ENCODE data around the gene KRT7.

Gene KRT7

GRCh38 chr12:52278575-52279421 lies 45.8 kb downstream of the KRT7 start:
- no peak overlapping the region for H3K27ac Mint-ChIP-seq
- peak; percentile 94 to 99 (median 97) for TF ChIP-seq CTCF (IDR thresholded peaks at IDR 0.05; ENCODE audit: unreplicated experiment in 3 of 3)
- peak overlapping the region; percentile 72 to 76 (median 75) for H3K4me3 Mint-ChIP-seq
- no peaks in the 10 kb centered on the region for H3K36me3 Mint-ChIP-seq (ENCODE audit: low read depth)
- H3K27me3 Mint-ChIP-seq (ENCODE audit: low read depth) = peaks cover 59% of the 10 kb centered on the region
- no peaks in the 10 kb centered on the region for H3K9me3 Mint-ChIP-seq
- H3K4me1 Mint-ChIP-seq = peaks cover 31% of the 10 kb centered on the region

- peaks cover 31% of the 10 kb centered on the region for H3K4me1 Mint-ChIP-seq
- peak overlapping the region; percentile 3 to 46 (median 34) for H3K27ac Mint-ChIP-seq
- H3K4me3 Mint-ChIP-seq = peak overlapping the region in 1 of 3 experiments; percentile 57
- H3K36me3 Mint-ChIP-seq (ENCODE audit: low read depth) = no peaks in the 10 kb centered on the region
- H3K27me3 Mint-ChIP-seq (ENCODE audit: low read depth) = peaks cover 53% of the 10 kb centered on the region
- TF ChIP-seq CTCF (IDR thresholded peaks at IDR 0.05; ENCODE audit: unreplicated experiment in 3 of 3) = no peak
- no peaks in the 10 kb centered on the region for H3K9me3 Mint-ChIP-seq
These were observed 46.6 kb downstream of the KRT7 start for GRCh38 chr12:52279422-52280318.

- no peak overlapping the region for H3K4me3 Mint-ChIP-seq
- H3K9me3 Mint-ChIP-seq = no peaks in the 10 kb centered on the region
- no peaks in the 10 kb centered on the region for H3K36me3 Mint-ChIP-seq (ENCODE audit: low read depth)
- peak overlapping the region in 1 of 3 experiments; percentile 24 for H3K27ac Mint-ChIP-seq
- peaks cover 31% of the 10 kb centered on the region for H3K4me1 Mint-ChIP-seq
- TF ChIP-seq CTCF (IDR thresholded peaks at IDR 0.05; ENCODE audit: unreplicated experiment in 3 of 3) = no peak
- H3K27me3 Mint-ChIP-seq (ENCODE audit: low read depth) = peaks cover 49% of the 10 kb centered on the region
These were observed 47.3 kb downstream of the KRT7 start for GRCh38 chr12:52280319-52280795.

GRCh38 chr12:52280796-52281560 lies 47.9 kb downstream of the KRT7 start:
- no peaks in the 10 kb centered on the region for H3K9me3 Mint-ChIP-seq
- peak overlapping the region in 1 of 3 experiments; percentile 24 for H3K27ac Mint-ChIP-seq
- no peak overlapping the region for H3K4me3 Mint-ChIP-seq
- H3K36me3 Mint-ChIP-seq (ENCODE audit: low read depth) = no peaks in the 10 kb centered on the region
- peaks cover 48% of the 10 kb centered on the region for H3K27me3 Mint-ChIP-seq (ENCODE audit: low read depth)
- TF ChIP-seq CTCF (IDR thresholded peaks at IDR 0.05; ENCODE audit: unreplicated experiment in 3 of 3) = no peak
- peaks cover 31% of the 10 kb centered on the region for H3K4me1 Mint-ChIP-seq

- H3K27ac Mint-ChIP-seq = no peak overlapping the region
- no peaks in the 10 kb centered on the region for H3K36me3 Mint-ChIP-seq (ENCODE audit: low read depth)
- no peak overlapping the region for H3K4me3 Mint-ChIP-seq
- H3K9me3 Mint-ChIP-seq = no peaks in the 10 kb centered on the region
- H3K27me3 Mint-ChIP-seq (ENCODE audit: low read depth) = peaks cover 21% of the 10 kb centered on the region
- no peak for TF ChIP-seq CTCF (IDR thresholded peaks at IDR 0.05; ENCODE audit: unreplicated experiment in 3 of 3)
- H3K4me1 Mint-ChIP-seq = peaks cover 17% of the 10 kb centered on the region
These were observed 51.6 kb downstream of the KRT7 start for GRCh38 chr12:52284562-52285171.
